Upper lobe of left lung (tissue), 6 donors: ENCODE measurements around the gene ACOT12. TPM values are rescaled to one million over a fixed set of nuclear protein-coding genes. Genes with fewer than 3 reads are reported as not detected.

Experiments
- ATAC-seq, 2 donors: fragments of 200-7000 bp; cut with Tn5 transposase; one replicate each; pipeline ENCODE4 v1.9.1; 2022; ENCODE audit warnings: mild to moderate bottlenecking in 2 of 2, moderate library complexity in 2 of 2; ENCODE audit not compliant: low FRiP score in 2 of 2
- DNase-seq, 2 donors: peaks; one replicate each; pipeline ENCODE4 v3.0.0-alpha.2; 2019 to 2020
- H3K27ac ChIP-seq, 4 donors: fragments of 200-600 bp; sonication (generic); one replicate each; pipeline ENCODE4 v1.5.1; 2016 to 2019
- H3K27me3 ChIP-seq, 4 donors: fragments of 200-600 bp; sonication (generic); one replicate each; pipeline ENCODE4 v1.5.1; 2017 to 2019
- H3K36me3 ChIP-seq, 4 donors: fragments of 200-600 bp; sonication (generic); one replicate each; pipeline ENCODE4 v1.5.1; 2016 to 2019
- H3K4me1 ChIP-seq, 4 donors: fragments of 200-600 bp; sonication (generic); one replicate each; pipeline ENCODE4 v1.5.1; 2018 to 2019
- H3K4me3 ChIP-seq, 4 donors: fragments of 200-600 bp; sonication (generic); one replicate each; pipeline ENCODE4 v1.5.1; 2017 to 2019; ENCODE audit warnings: mild to moderate bottlenecking in 2 of 4, moderate library complexity in 1 of 4
- H3K9me3 ChIP-seq, 4 donors: fragments of 200-600 bp; sonication (generic); one replicate each; pipeline ENCODE4 v1.5.1; 2018 to 2019
- CTCF ChIP-seq, 6 experiments: fragments of 450-650 bp in 4 of 6; fragments of 200-600 bp in 2 of 6; sonication (generic) in 2 of 6; IDR thresholded peaks; one replicate each; pipeline ENCODE4 v1.5.1; 2016 to 2019; ENCODE audit warnings: antibody characterized with exemption in 6 of 6
- EP300 ChIP-seq, 4 donors: sonication (generic); formaldehyde crosslinking; IDR thresholded peaks; one replicate each; pipeline ENCODE4 v1.5.1; 2017; ENCODE audit warnings: antibody characterized with exemption in 4 of 4, control low read depth in 2 of 4
- POLR2A ChIP-seq, 4 donors: fragments of 450-650 bp; IDR thresholded peaks; one replicate each; pipeline ENCODE4 v1.5.1; 2016 to 2017; ENCODE audit warnings: antibody characterized with exemption in 4 of 4, mild to moderate bottlenecking in 2 of 4
- POLR2AphosphoS5 ChIP-seq, 2 donors: sonication (generic); formaldehyde crosslinking; IDR thresholded peaks; one replicate each; pipeline ENCODE4 v1.5.1; 2017; ENCODE audit warnings: antibody characterized with exemption in 2 of 2
- WGBS, 2 donors: methylation state at CpG; one replicate each; pipeline ENCODE4 v1.1.5; 2017 to 2018; 5-methylcytosine and 5-hydroxymethylcytosine counted together
- total RNA-seq, 6 donors: library from RNA; depleted of rRNA in 4 of 6; stranded (reverse); fragments of >200 nt in 4 of 6; gene quantifications; one replicate each; pipeline versions ENCODE4 v1.1.0 to v1.2.1, GENCODE V29; 2016 to 2021
- donor health status: DM: no; HTN: no; CAD: no; lungs with moderate emphysema.
- donor health status: DM: no; HTN: yes; CAD: no; lungs with severe emphysema.

The ACOT12 gene
- total RNA-seq, 6 donors from 2014 or later, result not detected

GRCh38 chr5:81428446-81428845 is 34.5 kb upstream of the ACOT12 start:
- TF ChIP-seq POLR2AphosphoS5 (IDR thresholded peaks at IDR 0.05) (no peak), POLR2A (IDR thresholded peaks at IDR 0.05) (no peak), EP300 (IDR thresholded peaks at IDR 0.05) (no peak), CTCF (IDR thresholded peaks at IDR 0.05) (no peak)
- ATAC-seq (no peak), DNase-seq (no peak)
- Histone ChIP-seq H3K27ac (no peak overlapping the region), H3K36me3 (no peaks in the 10 kb centered on the region), H3K4me3 (no peak overlapping the region), H3K9me3 (no peaks in the 10 kb centered on the region), H3K4me1 (peaks cover 10 to 14% (median 12%) of the 10 kb centered on the region in 4 donors), H3K27me3 (no peaks in the 10 kb centered on the region)
- 72 to 86% methylated on average over 3 of the region's 3 CpGs for WGBS, 2 donors

GRCh38 chr5:81427566-81427965 is 33.6 kb upstream of the ACOT12 start:
- H3K4me3 ChIP-seq, result no peak overlapping the region
- ATAC-seq (no peak), DNase-seq (no peak)
- 95 to 97% methylated on average over 1 of the region's 1 CpG for WGBS, 2 donors
- no peaks in the 10 kb centered on the region for H3K9me3 ChIP-seq
- no peaks in the 10 kb centered on the region for H3K36me3 ChIP-seq
- H3K4me1 ChIP-seq, result peaks cover 10 to 14% (median 12%) of the 10 kb centered on the region in 4 donors
- H3K27me3 ChIP-seq, result no peaks in the 10 kb centered on the region
- no peak for TF ChIP-seq POLR2A (IDR thresholded peaks at IDR 0.05)
- TF ChIP-seq POLR2AphosphoS5 (IDR thresholded peaks at IDR 0.05), result no peak
- TF ChIP-seq EP300 (IDR thresholded peaks at IDR 0.05), result no peak
- TF ChIP-seq CTCF (IDR thresholded peaks at IDR 0.05), result no peak
- no peak overlapping the region for H3K27ac ChIP-seq

GRCh38 chr5:81426359-81427030 is 32.6 kb upstream of the ACOT12 start:
- WGBS, 2 donors, result 44 to 47% methylated on average over 3 of the region's 3 CpGs
- peak overlapping the region in 3 of 4 donors; percentile 17 to 62 (median 22) for H3K27ac ChIP-seq

DNA sequence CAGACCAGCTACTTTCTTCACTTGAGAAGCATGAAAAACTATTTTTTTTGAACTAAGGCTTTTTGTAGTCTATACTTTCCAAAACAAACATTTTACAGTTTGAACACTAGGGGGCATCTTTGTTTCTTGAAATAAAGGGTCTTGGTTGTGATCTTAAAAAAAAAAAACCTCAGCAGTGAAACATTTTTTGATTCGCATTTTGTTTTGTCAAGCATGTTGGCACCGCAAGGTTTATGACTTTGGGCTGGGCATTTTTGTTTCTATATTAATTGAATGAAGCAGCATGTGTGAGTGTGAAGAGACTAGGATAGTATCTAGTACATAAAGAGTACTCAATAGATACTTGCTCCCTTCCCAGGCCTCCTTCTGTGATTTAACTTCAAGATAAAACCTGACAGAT is 31.6 kb upstream of the ACOT12 start:
- DNase-seq (no peak), ATAC-seq (peak in 1 of 2 donors; percentile 73)
- 1 to 6% methylated on average over 2 of the region's 2 CpGs for WGBS, 2 donors
- Histone ChIP-seq H3K36me3 (no peaks in the 10 kb centered on the region), H3K4me3 (no peak overlapping the region), H3K27ac (peak overlapping the region in 2 of 4 donors; percentile 17 to 62), H3K4me1 (peaks cover 10 to 14% (median 12%) of the 10 kb centered on the region in 4 donors), H3K9me3 (no peaks in the 10 kb centered on the region), H3K27me3 (no peaks in the 10 kb centered on the region)
- TF ChIP-seq POLR2A (IDR thresholded peaks at IDR 0.05) (no peak), POLR2AphosphoS5 (IDR thresholded peaks at IDR 0.05) (no peak), EP300 (IDR thresholded peaks at IDR 0.05) (no peak), CTCF (IDR thresholded peaks at IDR 0.05) (peak in 5 of 6 experiments; percentile 49 to 63 (median 49))

More at GRCh38 chr5:81426359-81427030, 32.6 kb upstream of the ACOT12 start:
- ATAC-seq (no peak), DNase-seq (no peak)
- H3K27me3 ChIP-seq, result no peaks in the 10 kb centered on the region
- H3K9me3 ChIP-seq, result no peaks in the 10 kb centered on the region
- H3K4me3 ChIP-seq, result no peak overlapping the region
- H3K36me3 ChIP-seq, result no peaks in the 10 kb centered on the region
- H3K4me1 ChIP-seq, result peaks cover 10 to 14% (median 12%) of the 10 kb centered on the region in 4 donors
- TF ChIP-seq CTCF (IDR thresholded peaks at IDR 0.05) (no peak), EP300 (IDR thresholded peaks at IDR 0.05) (no peak), POLR2AphosphoS5 (IDR thresholded peaks at IDR 0.05) (no peak)

DNA sequence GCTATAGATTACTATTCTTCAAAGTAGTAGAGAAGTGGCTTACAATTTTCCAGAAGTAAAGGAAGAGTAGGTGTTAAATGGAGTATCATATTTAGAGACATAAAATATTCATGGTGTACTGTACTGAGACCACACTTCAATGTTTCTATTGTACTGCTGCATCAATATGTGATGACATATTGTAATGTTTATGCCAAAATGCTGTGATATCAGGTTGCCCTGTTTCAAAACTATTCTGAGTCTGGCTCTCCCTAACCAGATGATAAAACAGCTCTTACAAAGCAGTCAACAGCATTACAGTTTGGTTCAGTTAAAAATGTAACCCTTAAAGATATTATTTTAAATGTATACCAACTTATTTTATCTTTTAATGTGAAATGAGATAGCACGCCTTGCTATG is 30.8 kb upstream of the ACOT12 start:
- H3K36me3 ChIP-seq, result peaks cover 0 to 7% (median 0%) of the 10 kb centered on the region in 4 donors
- H3K27me3 ChIP-seq, result no peaks in the 10 kb centered on the region
- WGBS, 2 donors, result 95 to 96% methylated on average over 1 of the region's 1 CpG
- DNase-seq (no peak), ATAC-seq (no peak)
- no peak for TF ChIP-seq POLR2AphosphoS5 (IDR thresholded peaks at IDR 0.05)
- no peak for TF ChIP-seq CTCF (IDR thresholded peaks at IDR 0.05)
- no peak for TF ChIP-seq POLR2A (IDR thresholded peaks at IDR 0.05)
- no peak for TF ChIP-seq EP300 (IDR thresholded peaks at IDR 0.05)
- no peaks in the 10 kb centered on the region for H3K9me3 ChIP-seq
- no peak overlapping the region for H3K27ac ChIP-seq
- H3K4me3 ChIP-seq, result no peak overlapping the region
- H3K4me1 ChIP-seq, result peaks cover 10 to 14% (median 12%) of the 10 kb centered on the region in 4 donors
